Thoracic aorta (tissue), 2 donors: ENCODE data around the gene MORC4. TPM values are rescaled to one million over a fixed set of nuclear protein-coding genes. Genes with fewer than 3 reads are reported as not detected.

Source experiments
- ATAC-seq: fragments of 150-250 bp; one replicate; pipeline ENCODE4 v1.8.0; 2017; ENCODE audit warnings: low read depth; ENCODE audit not compliant: insufficient number of reproducible peaks, low FRiP score
- DNase-seq: peaks from one replicate; pipeline ENCODE4 v3.0.0-alpha.2; 2020; ENCODE audit warnings: low spot score
- H3K27ac ChIP-seq, 2 donors: fragments of 200-600 bp; sonication (generic); 1 replicate in 1 of 2; 2 replicates in 1 of 2; pipeline ENCODE4 v1.5.1; 2016; ENCODE audit warnings: mild to moderate bottlenecking in 2 of 2, moderate library complexity in 2 of 2
- H3K27me3 ChIP-seq: fragments of 200-600 bp; sonication (generic); replicated peaks from 2 replicates; pipeline ENCODE4 v1.6.0; 2016; ENCODE audit warnings: mild to moderate bottlenecking; ENCODE audit not compliant: insufficient read depth
- H3K36me3 ChIP-seq: fragments of 200-600 bp; sonication (generic); one replicate; pipeline ENCODE4 v1.5.1; 2016
- H3K4me1 ChIP-seq, 2 donors: fragments of 200-600 bp; sonication (generic); 1 replicate in 1 of 2; 2 replicates in 1 of 2; pipeline versions ENCODE4 v1.5.1 to v1.6.0; 2016; ENCODE audit warnings: low read depth in 2 of 2, mild to moderate bottlenecking in 1 of 2; ENCODE audit not compliant: control insufficient read depth in 1 of 2
- H3K4me3 ChIP-seq: fragments of 200-600 bp; sonication (generic); 2 replicates; pipeline ENCODE4 v1.5.1; 2016; ENCODE audit warnings: mild to moderate bottlenecking
- H3K9me3 ChIP-seq: fragments of 200-600 bp; sonication (generic); 2 replicates; pipeline ENCODE4 v1.5.1; 2016
- total RNA-seq, 2 donors: library from RNA; depleted of rRNA; stranded (reverse); fragments of >200 nt; gene quantifications; one replicate each; pipeline versions ENCODE4 v1.1.0 to v1.2.3, GENCODE V29; 2016
- TF ChIP-seq, protein P1 (sequence below): fragments of 200-600 bp; sonication (generic); IDR thresholded peaks from one replicate; pipeline ENCODE4 v1.5.1; 2019; ENCODE audit warnings: antibody characterized with exemption

MORC4 gene
- total RNA-seq, 2 donors from 2014 or later, result 10.4 to 28.4 TPM

DNA sequence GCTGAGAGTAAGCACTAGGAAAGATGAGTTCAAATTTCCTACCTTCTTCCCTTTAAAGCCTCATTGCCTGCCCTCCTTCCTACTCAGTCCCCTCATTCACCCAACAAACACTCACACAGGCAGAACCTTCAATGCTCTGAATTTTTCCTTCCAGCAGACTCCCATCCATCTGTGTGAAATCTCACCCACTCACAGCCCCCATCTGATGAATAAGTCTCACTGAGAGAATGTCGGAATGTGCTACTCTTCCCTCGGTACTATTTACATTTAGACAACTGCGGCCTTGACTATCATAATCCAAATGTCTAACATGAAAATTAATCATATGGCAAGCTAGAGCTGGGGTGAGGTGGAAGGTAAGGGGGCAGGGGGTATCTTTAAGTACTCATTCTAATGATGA is 60.4 kb downstream of the MORC4 start:
- Histone ChIP-seq H3K4me3 (no peak overlapping the region), H3K9me3 (no peaks in the 10 kb centered on the region), H3K36me3 (no peaks in the 10 kb centered on the region), H3K4me1 (no peaks in the 10 kb centered on the region), H3K27me3 (no peaks in the 10 kb centered on the region), H3K27ac (no peak overlapping the region)
- no peak for ATAC-seq
- DNase-seq, result no peak
- TF ChIP-seq, protein P1, sequence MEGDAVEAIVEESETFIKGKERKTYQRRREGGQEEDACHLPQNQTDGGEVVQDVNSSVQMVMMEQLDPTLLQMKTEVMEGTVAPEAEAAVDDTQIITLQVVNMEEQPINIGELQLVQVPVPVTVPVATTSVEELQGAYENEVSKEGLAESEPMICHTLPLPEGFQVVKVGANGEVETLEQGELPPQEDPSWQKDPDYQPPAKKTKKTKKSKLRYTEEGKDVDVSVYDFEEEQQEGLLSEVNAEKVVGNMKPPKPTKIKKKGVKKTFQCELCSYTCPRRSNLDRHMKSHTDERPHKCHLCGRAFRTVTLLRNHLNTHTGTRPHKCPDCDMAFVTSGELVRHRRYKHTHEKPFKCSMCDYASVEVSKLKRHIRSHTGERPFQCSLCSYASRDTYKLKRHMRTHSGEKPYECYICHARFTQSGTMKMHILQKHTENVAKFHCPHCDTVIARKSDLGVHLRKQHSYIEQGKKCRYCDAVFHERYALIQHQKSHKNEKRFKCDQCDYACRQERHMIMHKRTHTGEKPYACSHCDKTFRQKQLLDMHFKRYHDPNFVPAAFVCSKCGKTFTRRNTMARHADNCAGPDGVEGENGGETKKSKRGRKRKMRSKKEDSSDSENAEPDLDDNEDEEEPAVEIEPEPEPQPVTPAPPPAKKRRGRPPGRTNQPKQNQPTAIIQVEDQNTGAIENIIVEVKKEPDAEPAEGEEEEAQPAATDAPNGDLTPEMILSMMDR, result no peak

DNA sequence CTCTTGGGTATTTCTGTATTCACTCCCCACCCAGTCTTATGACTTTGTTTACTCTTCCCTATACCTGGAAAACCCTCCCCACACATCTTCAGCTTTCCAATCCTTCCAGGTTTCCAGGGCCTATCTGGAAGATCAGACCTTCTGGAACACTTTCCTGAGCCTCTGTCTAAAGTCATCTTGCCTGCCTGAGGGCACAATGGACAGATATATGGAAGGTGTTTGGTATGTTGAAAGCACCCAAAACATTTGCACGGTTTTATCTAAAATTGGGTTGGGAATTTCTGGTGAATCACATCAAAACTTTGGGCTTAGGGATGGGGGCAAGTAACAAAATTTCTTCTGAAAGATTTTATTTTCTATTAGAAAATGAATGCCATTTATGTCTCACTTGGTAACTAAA is 63.8 kb downstream of the MORC4 start:
- ATAC-seq, result no peak
- H3K27ac ChIP-seq, result no peak overlapping the region

DNA sequence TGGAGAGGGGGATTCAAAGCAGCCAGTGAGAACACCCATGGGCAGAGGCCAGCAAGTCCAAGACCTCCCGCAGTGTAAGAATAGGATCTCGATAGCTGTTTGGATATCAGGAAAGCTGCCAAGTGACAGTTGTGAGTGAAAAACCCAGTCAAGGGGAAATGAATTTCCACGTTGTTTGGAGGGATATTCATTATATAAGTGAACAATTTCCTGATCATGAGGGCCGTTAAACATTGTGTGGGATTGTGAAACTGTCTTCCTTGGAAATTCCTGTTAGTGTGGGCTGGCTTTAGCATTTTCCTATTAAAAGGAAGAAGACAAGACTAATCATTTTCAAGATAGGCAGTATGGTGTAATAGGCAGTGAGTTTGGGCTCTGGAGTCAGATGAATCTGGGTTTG is 64.8 kb downstream of the MORC4 start:
- Histone ChIP-seq H3K27me3 (no peaks in the 10 kb centered on the region), H3K9me3 (no peaks in the 10 kb centered on the region), H3K4me3 (no peak overlapping the region), H3K36me3 (no peaks in the 10 kb centered on the region), H3K27ac (no peak overlapping the region), H3K4me1 (no peaks in the 10 kb centered on the region)
- ATAC-seq (no peak), DNase-seq (no peak)
- TF ChIP-seq, protein P1, result no peak

More for the DNA sequence above, 63.8 kb downstream of the MORC4 start:
- H3K27me3 ChIP-seq, result no peaks in the 10 kb centered on the region
- TF ChIP-seq, protein P1, result no peak
- H3K36me3 ChIP-seq, result no peaks in the 10 kb centered on the region
- no peak for DNase-seq
- no peaks in the 10 kb centered on the region for H3K9me3 ChIP-seq
- H3K4me3 ChIP-seq, result no peak overlapping the region
- no peaks in the 10 kb centered on the region for H3K4me1 ChIP-seq

DNA sequence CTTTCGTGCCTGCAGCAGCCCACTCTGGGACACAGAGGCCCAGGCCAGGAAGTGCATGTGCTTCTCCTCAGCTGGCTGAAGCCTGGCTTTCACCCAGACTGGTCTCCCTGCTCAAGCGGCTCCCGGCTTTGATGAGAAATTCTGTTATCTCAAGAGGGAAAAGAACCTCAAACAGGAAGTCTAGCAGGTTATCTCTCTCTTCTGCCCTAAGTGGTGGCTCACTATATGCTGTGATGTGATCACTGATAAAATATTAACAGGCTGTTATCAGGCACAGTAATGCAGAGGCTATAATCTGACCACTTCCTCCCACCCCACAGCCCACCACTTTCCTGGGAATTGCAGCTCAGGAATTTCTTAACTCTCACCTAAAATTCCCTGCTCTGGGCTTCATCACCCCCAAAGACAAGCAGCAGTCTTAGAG is 66.5 kb downstream of the MORC4 start:
- Histone ChIP-seq H3K4me1 (no peaks in the 10 kb centered on the region), H3K27ac (no peak overlapping the region), H3K27me3 (no peaks in the 10 kb centered on the region), H3K9me3 (no peaks in the 10 kb centered on the region), H3K36me3 (no peaks in the 10 kb centered on the region), H3K4me3 (no peak overlapping the region)
- no peak for DNase-seq
- TF ChIP-seq, protein P1, result no peak
- ATAC-seq, result no peak

DNA sequence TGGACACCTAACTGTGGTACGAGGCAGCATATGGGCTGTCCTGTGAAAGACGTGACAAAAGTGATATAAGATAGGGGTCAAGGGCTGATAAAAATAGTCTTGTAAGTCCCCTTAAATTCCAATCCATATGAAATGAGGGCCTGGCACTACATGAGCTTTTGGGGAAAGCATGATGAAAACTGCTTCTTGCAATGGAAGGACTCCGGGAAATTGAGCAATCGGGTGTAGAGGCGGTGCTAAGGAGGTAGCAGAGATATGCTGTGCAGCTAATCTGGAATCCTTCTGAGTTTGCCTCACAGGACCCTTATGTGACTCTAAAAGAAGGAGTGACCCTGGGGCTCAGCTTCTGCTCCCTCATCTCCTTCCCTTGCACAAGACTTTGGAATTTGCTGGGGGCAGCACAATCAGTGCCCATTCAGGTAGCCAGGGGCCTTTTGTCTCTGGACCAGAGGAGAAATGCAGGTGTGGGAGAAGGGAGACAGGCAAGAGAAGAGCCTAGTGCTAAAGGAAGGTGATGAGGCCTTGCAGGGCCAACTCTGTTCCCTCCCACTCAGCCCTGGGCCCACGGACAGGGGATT is 67.0 kb downstream of the MORC4 start:
- Histone ChIP-seq H3K27me3 (no peaks in the 10 kb centered on the region), H3K36me3 (no peaks in the 10 kb centered on the region), H3K4me3 (no peak overlapping the region), H3K27ac (no peak overlapping the region), H3K4me1 (no peaks in the 10 kb centered on the region), H3K9me3 (no peaks in the 10 kb centered on the region)
- DNase-seq, result no peak
- TF ChIP-seq, protein P1, result no peak
- no peak for ATAC-seq
